HG03039 (cell line): ENCODE measurements around the gene OR2G6.
"Not testable (repeated sequence)": the region's sequence is repeated elsewhere in the genome, so short reads cannot be mapped to it uniquely, and the experiment has no call there.

Source experiments
- ATAC-seq: cut with Tn5 transposase; IDR thresholded peaks from one replicate; pipeline ENCODE4 v1.9.1; 2021; ENCODE audit warnings: mild to moderate bottlenecking, moderate library complexity; ENCODE audit not compliant: unreplicated experiment

Gene OR2G6

DNA sequence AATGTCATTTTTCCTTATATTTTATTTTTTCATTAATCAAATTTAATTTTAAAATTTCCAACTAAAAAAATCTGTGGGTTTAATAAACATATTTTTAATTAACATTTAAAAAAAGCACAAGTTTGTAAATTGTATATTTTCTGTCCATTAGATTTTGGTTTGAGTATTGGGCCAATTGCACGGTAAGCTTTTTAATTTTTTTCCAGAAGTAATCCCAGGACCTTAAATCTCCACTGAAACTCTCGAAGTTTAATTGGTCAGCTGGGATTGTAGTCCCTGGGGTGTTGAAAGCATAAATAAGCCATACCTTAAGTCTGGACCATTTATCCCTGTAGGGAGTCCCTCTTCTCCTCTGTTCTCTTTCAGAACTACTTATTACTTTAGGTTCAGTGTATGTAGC lies at the start of gene OR2G6:
OR2G6 (plus strand) TSS at position 301 of the 400 bp plus-strand sequence. CDS start 13,574 bp downstream, outside the sequence.
- ATAC-seq: not testable (repeated sequence)

DNA sequence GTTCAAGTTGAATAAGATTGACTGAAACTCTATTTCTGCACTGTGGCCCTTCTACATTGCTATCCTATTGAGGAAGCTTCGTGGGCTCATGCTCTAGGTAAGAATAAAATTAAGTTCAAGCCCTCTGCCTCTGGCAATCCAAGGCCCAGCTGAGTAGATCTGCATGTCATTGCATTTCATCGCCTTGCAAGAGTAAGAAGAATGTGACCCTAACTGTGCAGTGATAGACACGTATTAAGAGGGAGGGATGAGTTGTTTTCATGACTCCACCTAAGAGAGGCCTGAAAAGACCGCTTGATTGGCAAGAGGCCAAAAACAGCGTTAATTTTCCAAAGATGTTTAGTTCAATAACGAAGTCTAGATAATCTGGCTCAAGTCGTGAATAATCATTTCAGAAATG lies 48.8 kb upstream of the OR2G6 start:
- not testable (repeated sequence) for ATAC-seq

DNA sequence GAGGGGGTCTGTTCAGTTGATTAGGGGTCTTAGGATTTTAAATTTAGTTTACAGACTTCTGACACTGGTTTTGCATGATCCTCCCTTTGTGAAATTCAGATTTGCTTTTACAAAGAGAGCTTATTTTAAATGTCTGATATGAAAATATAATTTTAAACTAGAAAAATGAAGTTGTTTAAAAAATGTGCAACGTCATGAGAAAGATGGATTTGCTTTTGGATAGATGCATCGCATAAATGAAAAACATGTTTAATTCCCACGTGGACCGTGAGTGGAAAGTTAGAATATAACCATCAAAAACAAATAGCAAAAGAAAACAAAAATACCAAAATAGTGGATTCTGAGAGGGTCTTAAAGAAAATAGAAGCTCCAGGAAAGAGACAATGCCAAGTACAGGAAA lies 36.7 kb upstream of the OR2G6 start:
- ATAC-seq: no peak

DNA sequence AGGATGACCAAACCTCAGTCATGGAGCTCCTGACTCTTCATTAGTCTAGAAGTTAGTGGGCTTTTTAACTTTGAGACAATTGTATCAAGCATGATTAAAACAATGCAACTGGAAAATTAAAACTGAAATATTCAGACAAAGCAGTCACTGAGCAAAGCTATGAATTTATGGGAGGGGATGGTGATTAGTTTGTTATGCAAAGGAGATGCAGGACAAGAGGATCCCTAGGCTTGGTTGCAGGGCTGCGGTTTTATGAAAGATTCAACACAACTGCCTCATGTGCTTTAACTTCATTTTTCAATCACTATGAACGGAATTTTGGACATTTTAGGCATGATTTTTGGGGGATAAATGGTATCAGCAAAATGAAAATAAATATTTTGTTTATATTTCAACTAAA lies 35.8 kb upstream of the OR2G6 start:
- ATAC-seq: not testable (repeated sequence)

DNA sequence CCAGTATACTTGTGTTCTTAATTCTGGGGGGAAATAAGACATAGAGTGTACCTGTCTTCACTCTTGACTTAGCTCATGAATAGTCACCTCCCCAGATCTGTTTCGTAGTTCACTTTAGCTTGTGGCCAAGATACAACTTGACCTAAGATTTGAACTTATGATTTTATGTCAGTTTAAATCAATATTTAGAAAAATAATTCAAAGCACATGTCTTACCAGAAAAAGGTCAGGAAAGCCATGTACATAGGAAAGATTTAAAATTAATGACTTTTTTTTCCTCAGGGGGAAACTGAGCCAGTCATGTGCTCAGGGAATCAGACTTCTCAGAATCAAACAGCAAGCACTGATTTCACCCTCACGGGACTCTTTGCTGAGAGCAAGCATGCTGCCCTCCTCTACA lies 34.8 kb upstream of the OR2G6 start, which contains the start of gene OR2T3:
OR2T3 (plus strand) TSS at position 301 of the 400 bp plus-strand sequence; CDS start at position 301, 0 bp downstream.
- not testable (repeated sequence) for ATAC-seq

DNA sequence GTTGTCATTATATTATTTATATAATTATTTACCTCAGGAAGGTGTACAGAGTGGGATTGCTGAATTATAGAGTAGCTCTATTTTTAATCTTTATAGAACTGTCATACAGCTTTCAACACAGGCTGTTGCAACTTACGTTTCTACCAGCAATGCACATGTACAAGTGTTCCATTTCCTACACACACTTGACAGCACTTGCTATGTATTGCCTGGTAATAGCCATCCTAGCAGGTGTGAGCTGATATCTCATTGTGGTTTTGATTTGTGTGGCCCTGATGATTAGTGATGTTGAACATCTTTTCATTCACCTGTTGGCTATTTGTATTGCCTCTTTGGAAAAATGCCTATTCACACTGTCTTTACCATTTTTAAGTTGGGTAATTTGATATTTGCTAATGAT lies 32.2 kb upstream of the OR2G6 start:
- peak; percentile 76 for ATAC-seq

DNA sequence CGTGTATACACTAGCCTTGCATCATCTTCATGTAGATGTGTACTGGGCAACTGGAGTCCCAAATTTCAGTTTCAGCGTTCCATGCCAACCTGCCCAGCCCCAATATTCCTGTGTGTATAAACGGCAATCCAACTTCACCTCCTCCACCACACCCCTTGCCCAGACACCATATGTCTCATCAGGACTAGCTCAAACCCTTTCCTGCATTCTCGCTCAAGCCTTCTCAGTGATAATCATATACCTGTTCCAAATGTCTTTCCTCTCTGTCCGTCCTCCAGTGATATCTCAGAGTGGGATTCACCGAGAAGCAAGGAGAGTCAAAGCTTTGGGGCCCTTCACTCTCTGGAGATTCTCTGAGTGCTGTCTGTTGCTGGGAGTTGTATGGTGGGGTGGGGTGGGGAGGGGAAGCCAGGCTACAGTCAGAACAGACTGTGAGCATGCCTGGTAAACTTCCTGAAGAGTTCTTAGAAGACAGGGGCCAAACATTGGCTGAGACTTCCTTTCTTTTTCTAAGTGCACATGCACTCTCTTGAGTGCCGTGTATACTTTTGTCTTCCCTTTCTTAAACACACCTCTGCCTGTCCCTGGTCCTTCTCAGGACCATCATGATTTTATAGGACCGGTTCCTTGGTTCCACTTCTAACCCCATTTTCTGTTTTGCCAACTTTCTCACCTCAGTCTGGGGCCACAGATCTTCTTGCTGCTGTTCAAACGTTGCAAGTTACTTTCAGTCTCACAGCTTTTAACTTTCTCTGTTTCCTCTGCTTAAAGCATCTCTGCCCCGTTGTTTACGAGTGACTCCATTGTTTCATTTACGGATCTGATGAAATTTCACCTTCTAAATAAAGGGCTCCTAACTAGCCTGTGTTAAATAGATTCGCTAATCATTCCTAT lies 25.9 kb upstream of the OR2G6 start:
- ATAC-seq: peak; percentile 81

DNA sequence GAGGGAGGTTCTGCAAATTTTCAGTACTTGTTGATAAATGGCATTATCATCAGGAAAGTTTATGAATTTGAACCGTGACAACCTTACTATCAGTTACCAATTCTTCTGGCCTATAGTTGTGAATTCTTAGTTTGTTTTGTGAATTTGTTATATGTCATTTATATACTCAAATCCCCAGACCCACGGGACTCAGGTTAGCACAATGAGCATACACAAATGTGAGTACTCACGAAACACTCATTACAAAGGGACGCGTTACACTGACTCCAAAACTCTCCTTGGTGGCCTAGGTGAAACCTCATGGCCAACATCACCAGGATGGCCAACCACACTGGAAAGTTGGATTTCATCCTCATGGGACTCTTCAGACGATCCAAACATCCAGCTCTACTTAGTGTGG lies 19.6 kb upstream of the OR2G6 start, which contains the start of gene OR2T5:
OR2T5 (plus strand) TSS at position 301 of the 400 bp plus-strand sequence; CDS start at position 301, 0 bp downstream.
- not testable (repeated sequence) for ATAC-seq

DNA sequence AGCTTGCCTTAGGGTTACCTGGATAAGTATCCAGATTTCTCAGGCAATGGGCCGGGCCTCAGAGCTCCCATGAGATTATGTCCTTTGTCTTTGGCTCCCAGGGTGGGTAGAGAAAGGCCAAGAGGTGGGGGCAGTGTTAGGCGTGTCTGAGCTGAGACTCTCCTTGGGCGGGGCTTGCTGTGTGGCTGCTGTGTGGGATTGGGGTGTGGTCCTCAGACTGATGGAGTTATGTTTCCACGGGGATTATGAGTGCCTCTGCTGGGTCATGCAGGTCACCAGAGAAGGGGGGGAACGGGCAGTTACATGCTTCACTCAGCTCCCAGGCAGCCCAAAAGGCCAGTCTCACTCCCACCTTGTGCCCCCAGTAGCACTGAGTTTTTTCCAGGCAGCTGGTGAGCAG lies 11.2 kb upstream of the OR2G6 start:
- ATAC-seq: not testable (repeated sequence)

DNA sequence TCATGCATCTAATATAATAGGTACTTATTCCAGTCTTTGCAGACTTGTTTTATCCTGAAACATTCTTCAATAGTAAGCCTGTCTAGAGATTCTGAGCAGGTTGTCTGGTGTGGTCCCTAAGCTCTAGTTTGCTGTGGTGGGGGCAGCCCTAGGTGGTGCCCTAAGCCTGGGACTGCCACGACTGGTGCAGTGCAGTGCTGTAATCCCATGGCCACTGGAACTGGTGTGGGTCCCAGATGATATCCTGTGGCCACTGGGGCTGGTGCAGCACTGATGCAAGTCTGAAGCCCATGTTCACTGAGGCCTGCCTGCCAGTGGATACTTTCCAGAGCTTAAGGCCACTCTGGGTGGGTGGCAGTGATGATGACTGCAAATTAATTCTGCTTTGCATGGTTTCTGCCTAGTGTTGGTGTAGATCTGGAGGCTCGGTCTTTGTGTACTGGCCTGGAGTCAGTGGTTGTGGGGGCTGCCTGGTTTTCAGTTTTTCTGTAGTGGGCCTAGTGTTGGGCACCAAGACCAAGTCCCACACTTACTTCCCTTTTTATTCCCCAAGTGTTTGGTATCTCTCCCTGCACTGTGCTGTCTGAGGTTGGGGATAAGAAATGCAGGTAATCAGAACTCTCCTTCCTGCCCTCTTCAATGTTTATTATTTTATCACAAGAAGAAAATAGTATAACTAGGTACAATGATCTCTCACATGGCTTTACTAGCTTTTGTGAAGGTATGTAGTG lies 7.4 kb upstream of the OR2G6 start:
- not testable (repeated sequence) for ATAC-seq

DNA sequence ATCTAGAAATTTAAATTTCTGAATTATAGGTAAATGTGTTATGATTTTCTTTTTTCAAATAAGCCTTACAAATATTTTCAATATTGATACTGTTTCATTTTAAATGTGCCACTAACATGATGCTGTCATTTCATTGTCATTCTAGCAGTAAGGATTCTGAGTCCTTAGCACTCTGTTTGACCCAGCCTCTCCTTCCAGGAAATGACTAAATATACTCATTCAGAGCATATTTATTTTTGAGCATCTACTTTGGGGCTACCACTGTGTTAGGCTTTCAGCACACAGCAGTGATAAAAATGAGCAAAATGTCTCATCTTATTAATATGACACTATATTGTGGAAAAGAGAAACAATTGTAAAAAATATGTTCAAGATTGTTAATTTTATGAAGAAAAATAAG lies 2.3 kb downstream of the OR2G6 start:
- ATAC-seq: not testable (repeated sequence)

DNA sequence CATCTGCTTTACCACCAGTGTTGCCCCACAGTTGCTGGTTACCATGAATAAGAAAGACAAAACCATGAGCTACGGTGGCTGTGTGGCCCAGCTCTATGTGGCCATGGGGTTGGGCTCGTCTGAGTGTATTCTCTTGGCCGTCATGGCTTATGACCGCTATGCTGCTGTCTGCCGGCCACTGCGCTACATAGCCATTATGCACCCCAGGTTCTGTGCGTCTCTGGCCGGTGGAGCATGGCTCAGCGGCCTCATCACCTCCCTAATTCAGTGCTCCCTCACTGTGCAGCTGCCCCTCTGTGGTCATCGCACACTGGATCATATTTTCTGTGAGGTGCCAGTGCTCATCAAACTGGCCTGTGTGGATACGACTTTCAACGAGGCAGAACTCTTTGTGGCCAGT lies 14.0 kb downstream of the OR2G6 start:
- ATAC-seq: no peak

DNA sequence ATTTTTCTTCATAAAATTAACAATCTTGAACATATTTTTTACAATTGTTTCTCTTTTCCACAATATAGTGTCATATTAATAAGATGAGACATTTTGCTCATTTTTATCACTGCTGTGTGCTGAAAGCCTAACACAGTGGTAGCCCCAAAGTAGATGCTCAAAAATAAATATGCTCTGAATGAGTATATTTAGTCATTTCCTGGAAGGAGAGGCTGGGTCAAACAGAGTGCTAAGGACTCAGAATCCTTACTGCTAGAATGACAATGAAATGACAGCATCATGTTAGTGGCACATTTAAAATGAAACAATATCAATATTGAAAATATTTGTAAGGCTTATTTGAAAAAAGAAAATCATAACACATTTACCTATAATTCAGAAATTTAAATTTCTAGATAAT lies 29.6 kb downstream of the OR2G6 start:
- ATAC-seq: not testable (repeated sequence)

DNA sequence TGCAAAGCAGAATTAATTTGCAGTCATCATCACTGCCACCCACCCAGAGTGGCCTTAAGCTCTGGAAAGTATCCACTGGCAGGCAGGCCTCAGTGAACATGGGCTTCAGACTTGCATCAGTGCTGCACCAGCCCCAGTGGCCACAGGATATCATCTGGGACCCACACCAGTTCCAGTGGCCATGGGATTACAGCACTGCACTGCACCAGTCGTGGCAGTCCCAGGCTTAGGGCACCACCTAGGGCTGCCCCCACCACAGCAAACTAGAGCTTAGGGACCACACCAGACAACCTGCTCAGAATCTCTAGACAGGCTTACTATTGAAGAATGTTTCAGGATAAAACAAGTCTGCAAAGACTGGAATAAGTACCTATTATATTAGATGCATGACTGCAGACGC lies 39.5 kb downstream of the OR2G6 start:
- not testable (repeated sequence) for ATAC-seq

DNA sequence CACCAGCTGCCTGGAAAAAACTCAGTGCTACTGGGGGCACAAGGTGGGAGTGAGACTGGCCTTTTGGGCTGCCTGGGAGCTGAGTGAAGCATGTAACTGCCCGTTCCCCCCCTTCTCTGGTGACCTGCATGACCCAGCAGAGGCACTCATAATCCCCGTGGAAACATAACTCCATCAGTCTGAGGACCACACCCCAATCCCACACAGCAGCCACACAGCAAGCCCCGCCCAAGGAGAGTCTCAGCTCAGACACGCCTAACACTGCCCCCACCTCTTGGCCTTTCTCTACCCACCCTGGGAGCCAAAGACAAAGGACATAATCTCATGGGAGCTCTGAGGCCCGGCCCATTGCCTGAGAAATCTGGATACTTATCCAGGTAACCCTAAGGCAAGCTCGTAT lies 43.2 kb downstream of the OR2G6 start:
- ATAC-seq: not testable (repeated sequence)

DNA sequence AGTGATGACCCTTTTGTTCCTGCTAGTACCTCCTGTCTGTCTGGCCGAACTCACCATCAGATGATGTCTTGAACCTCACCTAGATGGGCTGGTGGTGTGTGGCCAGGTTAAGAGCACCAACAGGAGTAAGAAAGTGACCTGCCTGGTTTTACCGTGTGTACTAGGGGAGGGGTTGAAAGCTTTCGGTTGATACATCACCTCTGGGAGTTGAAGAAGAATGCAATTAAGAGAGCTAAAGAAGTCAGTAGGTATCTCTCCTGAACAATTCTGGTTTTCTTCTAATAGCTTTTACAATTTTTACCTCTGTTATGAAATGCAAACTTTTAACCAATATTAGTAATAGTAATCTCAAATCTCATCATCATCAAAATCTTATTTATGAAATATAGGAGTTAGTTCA lies 54.8 kb downstream of the OR2G6 start, which contains the start of gene OR2T29:
OR2T29 (minus strand) TSS at position 101 of the 400 bp plus-strand sequence. CDS start 3,281 bp downstream, outside the sequence.
- ATAC-seq: not testable (repeated sequence)

DNA sequence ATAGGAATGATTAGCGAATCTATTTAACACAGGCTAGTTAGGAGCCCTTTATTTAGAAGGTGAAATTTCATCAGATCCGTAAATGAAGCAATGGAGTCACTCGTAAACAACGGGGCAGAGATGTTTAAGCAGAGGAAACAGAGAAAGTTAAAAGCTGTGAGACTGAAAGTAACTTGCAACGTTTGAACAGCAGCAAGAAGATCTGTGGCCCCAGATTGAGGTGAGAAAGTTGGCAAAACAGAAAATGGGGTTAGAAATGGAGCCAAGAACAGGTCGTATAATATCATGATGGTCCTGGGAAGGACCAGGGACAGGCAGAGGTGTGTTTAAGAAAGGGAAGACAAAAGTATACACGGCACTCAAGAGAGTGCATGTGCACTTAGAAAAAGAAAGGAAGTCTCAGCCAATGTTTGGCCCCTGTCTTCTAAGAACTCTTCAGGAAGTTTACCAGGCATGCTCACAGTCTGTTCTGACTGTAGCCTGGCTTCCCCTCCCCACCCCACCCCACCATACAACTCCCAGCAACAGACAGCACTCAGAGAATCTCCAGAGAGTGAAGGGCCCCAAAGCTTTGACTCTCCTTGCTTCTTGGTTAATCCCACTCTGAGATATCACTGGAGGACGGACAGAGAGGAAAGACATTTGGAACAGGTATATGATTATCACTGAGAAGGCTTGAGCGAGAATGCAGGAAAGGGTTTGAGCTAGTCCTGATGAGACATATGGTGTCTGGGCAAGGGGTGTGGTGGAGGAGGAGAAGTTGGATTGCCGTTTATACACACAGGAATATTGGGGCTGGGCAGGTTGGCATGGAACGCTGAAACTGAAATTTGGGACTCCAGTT lies 57.9 kb downstream of the OR2G6 start:
- ATAC-seq: peak; percentile 58

DNA sequence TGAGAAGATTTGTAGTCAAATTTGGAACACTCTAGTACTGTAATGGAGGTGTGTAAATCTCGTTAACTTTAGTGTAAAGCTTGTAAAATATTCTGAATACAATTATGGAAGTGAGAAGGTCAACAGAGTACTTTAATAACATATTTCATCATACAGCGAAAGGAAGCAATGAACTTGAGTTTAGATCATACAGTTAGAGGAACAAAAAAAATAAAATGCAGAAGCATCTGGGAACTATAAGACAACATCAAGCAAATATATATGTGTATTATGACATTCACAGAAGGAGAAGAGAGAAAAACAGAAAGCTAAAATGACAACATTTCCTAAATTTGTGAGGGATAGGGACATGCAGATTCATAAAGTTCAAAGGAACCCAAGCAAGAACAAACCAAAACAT lies 61.2 kb downstream of the OR2G6 start:
- ATAC-seq: not testable (repeated sequence)

DNA sequence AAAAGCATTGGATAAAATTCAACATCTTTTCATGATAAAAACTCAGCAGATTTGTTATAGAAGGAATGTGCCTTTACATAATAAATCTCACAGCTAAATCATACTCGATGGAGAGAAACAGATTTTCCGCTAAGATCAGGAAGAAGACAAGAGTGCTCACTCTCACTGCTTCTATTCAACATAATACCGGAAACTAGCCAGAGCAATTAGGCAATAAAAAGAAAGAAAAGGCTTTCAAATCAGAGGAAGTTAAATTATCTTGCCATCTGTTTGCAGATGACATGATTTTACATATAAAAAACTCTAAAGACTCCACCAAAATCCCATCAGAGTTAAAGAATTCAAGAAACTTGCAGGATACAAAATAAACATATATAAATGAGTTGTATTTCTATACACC lies 62.9 kb downstream of the OR2G6 start:
- ATAC-seq: not testable (repeated sequence)

DNA sequence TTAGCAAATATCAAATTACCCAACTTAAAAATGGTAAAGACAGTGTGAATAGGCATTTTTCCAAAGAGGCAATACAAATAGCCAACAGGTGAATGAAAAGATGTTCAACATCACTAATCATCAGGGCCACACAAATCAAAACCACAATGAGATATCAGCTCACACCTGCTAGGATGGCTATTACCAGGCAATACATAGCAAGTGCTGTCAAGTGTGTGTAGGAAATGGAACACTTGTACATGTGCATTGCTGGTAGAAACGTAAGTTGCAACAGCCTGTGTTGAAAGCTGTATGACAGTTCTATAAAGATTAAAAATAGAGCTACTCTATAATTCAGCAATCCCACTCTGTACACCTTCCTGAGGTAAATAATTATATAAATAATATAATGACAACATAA lies 64.2 kb downstream of the OR2G6 start:
- ATAC-seq: peak; percentile 94
